K562 (cell line): ENCODE results near the gene PIK3CA. TPM values are rescaled to one million over a fixed set of nuclear protein-coding genes. Genes with fewer than 3 reads are reported as not detected.

ENCODE experiments used
- ATAC-seq: fragments of 200-7000 bp; cut with Tn5 transposase; 3 replicates; pipeline ENCODE4 v1.9.1; 2020; ENCODE audit warnings: moderate library complexity
- BruUV-seq: library from RNA; stranded (reverse); fragments of 400-500 nt; replicated peaks from 2 replicates; lab custom pipeline; 2021; lab: Mats Ljungman, UMichigan
- CTCF ChIA-PET: fragments of 300-600 bp; formaldehyde crosslinking; extraction: SDS; loops from one replicate; lab custom pipeline; 2021; ENCODE audit warnings: low intra/inter-chr PET ratio; lab: Yijun Ruan, JAX
- POLR2A ChIA-PET: fragments of 300-600, 350-650 bp; sonication (Branson Sonifier 250); formaldehyde crosslinking; extraction: SDS; loops from one replicate; lab custom pipeline; 2021; ENCODE audit warnings: antibody characterized with exemption, inconsistent platforms; lab: Yijun Ruan, JAX
- DNase-seq, 4 experiments: peaks; one replicate each; pipeline versions ENCODE4 v3.0.0 to v3.0.0-alpha.2; 2011 to 2018; ENCODE audit warnings: low spot score in 3 of 4, mixed read lengths in 3 of 4; ENCODE audit errors: extremely low read depth in 1 of 4
- FAIRE-seq: peaks from 2 replicates; lab custom pipeline; 2011; peaks lifted over from hg19 to GRCh38; lab: Jason Lieb, UNC
- H2AFZ ChIP-seq: 2 replicates; pipeline ENCODE4 v1.6.0; 2011; ENCODE audit warnings: low read depth, low read length, control low read depth, inconsistent platforms
- H3K27ac ChIP-seq: fragments of 200-600 bp; 3 replicates; pipeline ENCODE4 v1.8.0; 2011; ENCODE audit warnings: low read depth, mild to moderate bottlenecking, control low read depth, inconsistent platforms, low read length, moderate library complexity, mixed read lengths; ENCODE audit errors: extremely low read depth
- H3K27me3 ChIP-seq, 2 experiments: fragments of 300-600 bp in 1 of 2; 2 replicates in 1 of 2; 3 replicates in 1 of 2; pipeline versions ENCODE4 v1.6.0 to v1.8.0; 2011; ENCODE audit warnings: inconsistent platforms in 2 of 2, low read length in 2 of 2, mild to moderate bottlenecking in 1 of 2, mixed read lengths in 1 of 2, moderate library complexity in 1 of 2; ENCODE audit not compliant: control insufficient read depth in 2 of 2, insufficient read depth in 2 of 2
- H3K36me3 ChIP-seq: fragments of 300-600 bp; 3 replicates; pipeline ENCODE4 v1.8.0; 2011; ENCODE audit warnings: mild to moderate bottlenecking, low read length, inconsistent platforms; ENCODE audit not compliant: control insufficient read depth, insufficient read depth
- H3K4me1 ChIP-seq, 2 experiments: fragments of 200-600 bp in 1 of 2; replicated peaks in 1 of 2; 2 replicates in 1 of 2; 3 replicates in 1 of 2; pipeline versions ENCODE4 v1.5.1 to v1.8.0; 2011; ENCODE audit warnings: inconsistent platforms in 2 of 2, low read length in 2 of 2, mild to moderate bottlenecking in 1 of 2, mixed read lengths in 1 of 2, moderate library complexity in 1 of 2; ENCODE audit not compliant: control insufficient read depth in 2 of 2, insufficient read depth in 2 of 2
- H3K4me2 ChIP-seq: 2 replicates; pipeline ENCODE4 v1.6.1; 2011; ENCODE audit warnings: low read length, control low read depth, inconsistent platforms, mixed read lengths; ENCODE audit not compliant: insufficient read depth
- H3K4me3 ChIP-seq: fragments of 200-600 bp; sonication (generic), shearing (Covaris generic); 2 replicates; pipeline ENCODE4 v1.5.1; 2016; ENCODE audit warnings: control low read depth, inconsistent platforms
- H3K79me2 ChIP-seq: fragments of 200-600 bp; 3 replicates; pipeline ENCODE4 v1.8.0; 2011; ENCODE audit warnings: low read length, inconsistent platforms; ENCODE audit not compliant: control insufficient read depth, insufficient read depth
- H3K9ac ChIP-seq, 2 experiments: 2 replicates each; pipeline versions ENCODE4 v1.6.0 to v1.6.1; 2011; ENCODE audit warnings: low read depth in 2 of 2, low read length in 2 of 2, control low read depth in 1 of 2, inconsistent platforms in 1 of 2, mild to moderate bottlenecking in 1 of 2, mixed read lengths in 1 of 2; ENCODE audit not compliant: insufficient read depth in 1 of 2
- H3K9me1 ChIP-seq: one replicate; pipeline ENCODE4 v1.6.0; 2011; ENCODE audit warnings: inconsistent platforms, mild to moderate bottlenecking, low read length, moderate library complexity; ENCODE audit not compliant: control insufficient read depth, insufficient read depth
- H3K9me3 ChIP-seq: replicated peaks from 2 replicates; pipeline ENCODE4 v1.5.1; 2011; ENCODE audit warnings: low read depth, low read length, inconsistent platforms; ENCODE audit not compliant: control insufficient read depth, insufficient read depth
- H4K20me1 ChIP-seq: replicated peaks from 2 replicates; pipeline ENCODE4 v1.6.1; 2011; ENCODE audit warnings: low read length, inconsistent platforms, mixed read lengths; ENCODE audit not compliant: control insufficient read depth, insufficient read depth
- CBX8 ChIP-seq: fragments of 200-600 bp; sonication (generic); IDR thresholded peaks from 2 replicates; pipeline ENCODE4 v1.6.1; 2012; ENCODE audit warnings: borderline replicate concordance, mixed run types, low read depth, mild to moderate bottlenecking, moderate library complexity, mixed read lengths, low read length, control low read depth, inconsistent platforms; ENCODE audit not compliant: poor library complexity, severe bottlenecking; ENCODE audit errors: extremely low read depth
- CCNT2 ChIP-seq: IDR thresholded peaks from 2 replicates; pipeline ENCODE4 v1.6.1; 2011; ENCODE audit warnings: borderline replicate concordance, low read depth, mild to moderate bottlenecking, moderate library complexity, mixed read lengths, low read length; ENCODE audit not compliant: insufficient read length; ENCODE audit errors: extremely low read depth
- FOXP1 ChIP-seq: sonication (generic); formaldehyde crosslinking; IDR thresholded peaks from 2 replicates; pipeline ENCODE4 v1.8.0; 2022; ENCODE audit warnings: mild to moderate bottlenecking, missing genetic modification reagents
- GABPB1 ChIP-seq: sonication (generic); formaldehyde crosslinking; IDR thresholded peaks from 2 replicates; pipeline ENCODE4 v1.8.0; 2022; ENCODE audit warnings: mild to moderate bottlenecking, missing genetic modification reagents
- GATAD2B ChIP-seq: fragments of 450-650 bp; IDR thresholded peaks from 2 replicates; pipeline ENCODE4 v1.6.1; 2017; ENCODE audit warnings: mild to moderate bottlenecking, borderline replicate concordance
- MTA1 ChIP-seq: fragments of 450-650 bp; IDR thresholded peaks from 2 replicates; pipeline ENCODE4 v1.6.1; 2017; ENCODE audit warnings: borderline replicate concordance
- TAF1 ChIP-seq: IDR thresholded peaks from 2 replicates; pipeline ENCODE4 v1.6.1; 2011; ENCODE audit warnings: mild to moderate bottlenecking, low read length, moderate library complexity; ENCODE audit not compliant: insufficient read depth, control insufficient read depth, severe bottlenecking; ENCODE audit errors: extremely low read depth
- ZKSCAN1 ChIP-seq: fragments of 150-350 bp; IDR thresholded peaks from 2 replicates; pipeline ENCODE4 v1.6.1; 2016; ENCODE audit warnings: low read depth, low read length
- ZNF133 ChIP-seq: fragments of 250-450 bp; sonication (Bioruptor Pico); IDR thresholded peaks from 2 replicates; pipeline ENCODE4 v1.4.0; 2020; ENCODE audit warnings: mild to moderate bottlenecking
- ZNF239 ChIP-seq: fragments of 250-450 bp; sonication (Bioruptor Pico); IDR thresholded peaks from 2 replicates; pipeline ENCODE4 v1.4.0; 2020; ENCODE audit warnings: mild to moderate bottlenecking
- ZSCAN29 ChIP-seq: fragments of 450-650 bp; IDR thresholded peaks from 2 replicates; pipeline ENCODE4 v1.6.1; 2017
- WGBS: fragments of 100-300 bp; shearing (Covaris generic); methylation state at CpG from one replicate; pipeline ENCODE4 v1.1.6; 2016; ENCODE audit warnings: low coverage, mixed read lengths; ENCODE audit not compliant: insufficient coverage; ENCODE audit errors: missing lambda C conversion rate; 5-methylcytosine and 5-hydroxymethylcytosine counted together
- in situ Hi-C: fragments of 300-500 bp; cut with MboI; formaldehyde crosslinking; loops from 4 replicates; pipeline ENCODE4 v1.15.0; 2018; ENCODE audit warnings: inconsistent platforms, mixed read lengths
- intact Hi-C: fragments of 100-400 bp; cut with micrococcal nuclease; formaldehyde crosslinking; loops from 2 replicates; pipeline ENCODE4 v1.14.2; 2022
- polyA plus RNA-seq, 8 experiments: library from polyadenylated mRNA; depleted of rRNA in 4 of 8; stranded (reverse) in 5 of 8; unstranded in 3 of 8; fragments of >200 nt; fragmentation: Nextera tagmentation in 2 of 8; fragmentation: Illumina TruSeq in 1 of 8; extraction: Ambion mirVana in 2 of 8; extraction: Trizol in 1 of 8; gene quantifications; 2 replicates each; pipeline versions ENCODE4 v1.2.1 to v1.2.3, GENCODE V29; 2011 to 2014; ENCODE audit warnings: inconsistent platforms in 1 of 8, missing spikeins in 1 of 8
- total RNA-seq, 7 experiments: library from RNA; depleted of rRNA in 6 of 7; stranded (reverse); fragments of >200 nt in 6 of 7; fragmentation: Illumina TruSeq in 2 of 7; extraction: Trizol in 2 of 7; gene quantifications; 2 replicates each; pipeline versions ENCODE4 v1.2.1 to v1.2.3, GENCODE V29; 2011 to 2021; ENCODE audit warnings: low replicate concordance in 1 of 7
- TF ChIP-seq, protein P1 (sequence below): fragments of 450-650 bp; IDR thresholded peaks from 2 replicates; pipeline ENCODE4 v1.6.1; 2018; ENCODE audit not compliant: partially characterized antibody
- TF ChIP-seq, protein P2 (sequence below): fragments of 250-450 bp; sonication (Bioruptor Pico); IDR thresholded peaks from 2 replicates; pipeline ENCODE4 v1.8.0; 2021; ENCODE audit warnings: moderate library complexity, mild to moderate bottlenecking, inconsistent platforms

Gene PIK3CA
- total and polyA plus RNA-seq, 9 of the 15 experiments (the other 6 are each of a cell fraction or from before 2014, with no cell fraction given) = 3.8 to 19.4 (median 10.8) TPM

DNA sequence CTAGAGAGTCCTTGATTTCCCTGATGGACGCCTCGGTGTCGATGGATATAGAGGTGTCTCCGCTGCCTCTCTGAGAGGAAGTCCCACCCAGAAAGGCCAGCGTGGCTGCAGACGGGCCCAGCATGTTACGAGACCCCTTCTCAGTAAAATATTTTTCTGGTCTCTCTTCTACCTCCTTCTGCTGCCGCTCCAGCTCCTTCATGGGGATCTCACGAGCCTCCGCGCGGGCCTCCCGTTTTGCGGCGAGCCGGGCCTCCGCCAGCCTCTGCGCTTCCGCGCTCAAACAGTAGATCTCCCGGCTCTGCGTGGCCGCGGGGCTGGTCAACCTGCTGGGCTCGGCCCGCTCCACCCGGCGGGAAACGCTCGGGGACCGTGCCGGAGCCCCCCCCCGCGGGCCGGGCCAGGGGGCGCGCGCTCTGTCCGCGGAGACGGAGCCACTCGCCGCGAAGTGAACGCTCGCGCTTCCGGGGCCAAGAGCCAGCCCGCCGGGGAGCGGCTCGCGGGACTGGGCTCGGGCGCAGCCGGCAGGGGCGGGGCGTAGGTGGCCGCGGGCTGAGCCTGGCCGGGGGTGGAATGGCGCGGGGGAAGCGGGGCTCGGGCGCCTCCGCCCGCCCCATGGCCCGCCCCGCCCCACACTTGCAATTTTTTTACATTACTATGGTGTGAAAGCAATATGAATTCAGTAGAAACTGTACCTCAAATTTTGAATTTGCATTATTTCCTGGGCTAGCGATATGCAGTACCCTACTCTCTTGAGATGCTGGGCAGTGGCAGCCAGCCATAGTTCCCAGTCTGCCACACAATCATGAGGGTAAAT lies 113.0 kb downstream of the PIK3CA start:
- H3K9me1 ChIP-seq = no peaks in the 10 kb centered on the region
- DNase-seq = peak; percentile 90 to 93 (median 92)
- H3K9me3 ChIP-seq = 0 out of 2 replicates have a peak, but pooled peaks cover 4% of the 10 kb centered on the region
- peaks cover 50% of the 10 kb centered on the region for H3K79me2 ChIP-seq
- BruUV-seq = no TSS peak
- FAIRE-seq = no peak
- intact Hi-C loops = loop anchor here (2.0 kb wide), 2 partner anchors 40 to 112 kb away; partner anchors contain the start of gene PIK3CA
- peaks cover 12% of the 10 kb centered on the region; the same call in 1 of the 2 replicates for H4K20me1 ChIP-seq
- under 1% methylated on average over 32 of the region's 71 CpGs for WGBS
- peaks cover 24 to 25% of the 10 kb centered on the region in 2 experiments; a peak in 4 of 5 replicates for H3K4me1 ChIP-seq
- peak overlapping the region; percentile 63 for H3K4me3 ChIP-seq
- H3K27me3 ChIP-seq = no peaks in the 10 kb centered on the region
- H3K36me3 ChIP-seq = no peaks in the 10 kb centered on the region
- H3K27ac ChIP-seq = peak overlapping the region; percentile 89
- POLR2A ChIA-PET = interaction anchor here (0.6 to 0.9 kb wide), 3 partner anchors 12 to 66 kb away, joined by 3 to 5 read pairs (median 3); no protein-coding TSS in a partner anchor
- in situ Hi-C loops = no loop called here
- H2AFZ ChIP-seq = peak overlapping the region; percentile 92
- H3K9ac ChIP-seq = peak overlapping the region; percentile 82 to 98
- peak overlapping the region; percentile 86 for H3K4me2 ChIP-seq
- CTCF ChIA-PET = interaction anchor here (0.6 kb wide), 1 partner anchor 52 kb away, joined by 3 read pairs; no protein-coding TSS in a partner anchor
- peak; percentile 87 for ATAC-seq
- TF ChIP-seq CBX8 = no peak
- TF ChIP-seq GATAD2B = peak; percentile 83; the same call in 1 of the 2 replicates
- TF ChIP-seq CCNT2 = peak; percentile 59
- no peak for TF ChIP-seq MTA1
- no peak for TF ChIP-seq ZSCAN29
- TF ChIP-seq ZNF133 (CRISPR knock-in tag) = peak; percentile 7; the same call in 1 of the 2 replicates
- TF ChIP-seq ZKSCAN1 = no peak
- TF ChIP-seq FOXP1 = peak; percentile 84
- TF ChIP-seq, protein P1, sequence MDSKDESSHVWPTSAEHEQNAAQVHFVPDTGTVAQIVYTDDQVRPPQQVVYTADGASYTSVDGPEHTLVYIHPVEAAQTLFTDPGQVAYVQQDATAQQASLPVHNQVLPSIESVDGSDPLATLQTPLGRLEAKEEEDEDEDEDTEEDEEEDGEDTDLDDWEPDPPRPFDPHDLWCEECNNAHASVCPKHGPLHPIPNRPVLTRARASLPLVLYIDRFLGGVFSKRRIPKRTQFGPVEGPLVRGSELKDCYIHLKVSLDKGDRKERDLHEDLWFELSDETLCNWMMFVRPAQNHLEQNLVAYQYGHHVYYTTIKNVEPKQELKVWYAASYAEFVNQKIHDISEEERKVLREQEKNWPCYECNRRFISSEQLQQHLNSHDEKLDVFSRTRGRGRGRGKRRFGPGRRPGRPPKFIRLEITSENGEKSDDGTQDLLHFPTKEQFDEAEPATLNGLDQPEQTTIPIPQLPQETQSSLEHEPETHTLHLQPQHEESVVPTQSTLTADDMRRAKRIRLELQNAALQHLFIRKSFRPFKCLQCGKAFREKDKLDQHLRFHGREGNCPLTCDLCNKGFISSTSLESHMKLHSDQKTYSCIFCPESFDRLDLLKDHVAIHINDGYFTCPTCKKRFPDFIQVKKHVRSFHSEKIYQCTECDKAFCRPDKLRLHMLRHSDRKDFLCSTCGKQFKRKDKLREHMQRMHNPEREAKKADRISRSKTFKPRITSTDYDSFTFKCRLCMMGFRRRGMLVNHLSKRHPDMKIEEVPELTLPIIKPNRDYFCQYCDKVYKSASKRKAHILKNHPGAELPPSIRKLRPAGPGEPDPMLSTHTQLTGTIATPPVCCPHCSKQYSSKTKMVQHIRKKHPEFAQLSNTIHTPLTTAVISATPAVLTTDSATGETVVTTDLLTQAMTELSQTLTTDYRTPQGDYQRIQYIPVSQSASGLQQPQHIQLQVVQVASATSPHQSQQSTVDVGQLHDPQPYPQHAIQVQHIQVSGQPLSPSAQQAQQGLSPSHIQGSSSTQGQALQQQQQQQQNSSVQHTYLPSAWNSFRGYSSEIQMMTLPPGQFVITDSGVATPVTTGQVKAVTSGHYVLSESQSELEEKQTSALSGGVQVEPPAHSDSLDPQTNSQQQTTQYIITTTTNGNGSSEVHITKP = peak; percentile 16
- TF ChIP-seq ZNF239 (CRISPR knock-in tag) = peak; percentile 15; the same call in 1 of the 2 replicates
- TF ChIP-seq TAF1 = peak; percentile 90
- TF ChIP-seq GABPB1 (CRISPR knock-in tag) = peak; percentile 66; the same call in 1 of the 2 replicates
- TF ChIP-seq, protein P2, sequence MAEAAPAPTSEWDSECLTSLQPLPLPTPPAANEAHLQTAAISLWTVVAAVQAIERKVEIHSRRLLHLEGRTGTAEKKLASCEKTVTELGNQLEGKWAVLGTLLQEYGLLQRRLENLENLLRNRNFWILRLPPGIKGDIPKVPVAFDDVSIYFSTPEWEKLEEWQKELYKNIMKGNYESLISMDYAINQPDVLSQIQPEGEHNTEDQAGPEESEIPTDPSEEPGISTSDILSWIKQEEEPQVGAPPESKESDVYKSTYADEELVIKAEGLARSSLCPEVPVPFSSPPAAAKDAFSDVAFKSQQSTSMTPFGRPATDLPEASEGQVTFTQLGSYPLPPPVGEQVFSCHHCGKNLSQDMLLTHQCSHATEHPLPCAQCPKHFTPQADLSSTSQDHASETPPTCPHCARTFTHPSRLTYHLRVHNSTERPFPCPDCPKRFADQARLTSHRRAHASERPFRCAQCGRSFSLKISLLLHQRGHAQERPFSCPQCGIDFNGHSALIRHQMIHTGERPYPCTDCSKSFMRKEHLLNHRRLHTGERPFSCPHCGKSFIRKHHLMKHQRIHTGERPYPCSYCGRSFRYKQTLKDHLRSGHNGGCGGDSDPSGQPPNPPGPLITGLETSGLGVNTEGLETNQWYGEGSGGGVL (CRISPR knock-in tag) = no peak
